Hippocampal formation (tissue), 2 donors: ENCODE measurements around the gene EFCAB9.

ENCODE experiments used
- DNase-seq, 2 donors: peaks; one replicate each; lab custom pipeline; 2025; lab: John Stamatoyannopoulos, UW

Gene EFCAB9

DNA sequence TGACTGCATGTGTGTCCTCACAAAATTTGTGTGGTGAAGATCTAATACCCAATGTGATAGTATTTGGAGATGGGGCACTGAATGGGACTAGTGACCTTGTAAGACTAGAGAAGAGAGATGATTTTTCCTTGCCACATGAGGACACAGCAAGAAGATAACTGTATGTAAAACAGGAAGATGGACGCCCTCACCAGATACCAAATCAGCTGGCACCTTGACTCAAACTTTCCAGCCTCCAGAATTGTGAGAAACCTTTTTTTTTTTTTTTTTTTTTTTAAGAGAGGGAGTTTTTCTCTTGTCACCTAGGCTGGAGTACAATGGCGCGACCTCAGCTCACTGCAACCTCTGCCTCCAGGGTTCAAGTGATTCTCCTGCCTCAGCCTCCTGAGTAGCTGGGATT is 49.3 kb downstream of the EFCAB9 start:
- DNase-seq: no peak

GRCh38 chr5:172245046-172245445 is 51.1 kb downstream of the EFCAB9 start:
- no peak for DNase-seq

DNA sequence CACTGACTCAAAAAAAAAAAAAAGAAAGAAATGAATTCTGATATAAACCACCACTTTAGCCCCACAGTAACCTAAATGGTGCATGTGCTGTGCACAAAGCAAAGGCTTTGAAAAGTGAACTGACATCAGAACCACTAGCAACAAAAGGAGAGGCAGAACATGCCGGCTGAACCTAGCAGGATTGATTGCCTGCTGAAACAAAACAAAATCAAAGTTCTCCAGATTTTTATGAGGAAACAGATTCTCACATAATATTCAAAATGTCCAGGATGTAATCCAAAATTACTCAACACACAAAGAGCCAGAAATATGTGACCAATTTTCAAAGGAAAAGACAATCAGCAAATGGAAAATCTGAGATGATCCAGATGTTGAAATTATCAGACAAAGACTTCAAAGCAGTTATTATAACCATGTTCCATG is 51.7 kb downstream of the EFCAB9 start:
- DNase-seq: no peak

DNA sequence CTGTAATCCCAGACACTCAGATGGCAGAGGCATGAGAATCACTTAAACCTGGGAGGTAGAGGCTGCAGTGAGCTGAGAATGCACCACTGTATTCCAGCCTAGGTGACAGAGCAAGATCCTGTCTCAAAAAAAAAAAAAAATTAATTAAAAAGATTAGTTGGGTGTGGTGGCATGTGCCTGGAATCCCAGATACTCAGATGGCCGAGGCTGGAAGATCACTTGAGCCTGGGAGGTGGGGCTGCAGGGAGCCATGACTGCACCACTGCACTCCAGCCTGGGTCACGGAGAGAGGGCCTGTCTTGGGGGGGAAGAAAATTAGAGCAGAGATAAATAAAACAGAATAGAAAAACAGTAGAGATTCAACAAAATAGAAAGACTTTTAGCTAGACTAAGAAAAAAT is 54.7 kb downstream of the EFCAB9 start:
- DNase-seq: no peak

DNA sequence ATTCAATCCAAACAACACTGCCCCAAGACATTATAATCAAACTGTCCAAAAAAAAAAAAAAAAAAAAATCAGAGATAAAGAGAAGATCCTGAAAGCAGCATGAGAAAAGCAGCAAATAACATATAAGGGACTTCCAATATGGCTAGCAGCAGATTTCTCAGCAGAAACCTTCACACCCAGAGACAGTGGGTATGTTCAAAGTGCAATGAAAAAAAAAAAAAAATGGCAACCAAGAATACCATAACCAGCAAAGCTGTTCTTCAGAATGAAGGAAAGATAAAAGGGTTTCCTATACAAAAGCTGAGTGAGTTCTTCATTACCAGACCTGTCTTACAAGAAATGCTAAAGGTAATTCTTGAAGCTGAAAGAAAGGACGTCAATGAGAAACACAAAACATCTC is 57.4 kb downstream of the EFCAB9 start:
- DNase-seq: no peak

GRCh38 chr5:172252501-172252900 is 58.5 kb downstream of the EFCAB9 start:
- no peak for DNase-seq
